HEK293T (cell line): Measurements from ENCODE around the gene FLII.

Experiments used
- FOXA1 ChIP-seq: fragments of 450-650 bp; IDR thresholded peaks from 2 replicates; pipeline ENCODE4 v1.6.1; 2016; ENCODE audit warnings: mild to moderate bottlenecking
- FOXM1 ChIP-seq: fragments of 450-650 bp; IDR thresholded peaks from 2 replicates; pipeline ENCODE4 v1.6.1; 2017; ENCODE audit warnings: mild to moderate bottlenecking, borderline replicate concordance
- L3MBTL2 ChIP-seq: fragments of 450-650 bp; conservative IDR thresholded peaks from 2 replicates; pipeline ENCODE4 v1.6.1; 2016; ENCODE audit warnings: mild to moderate bottlenecking
- LEF1 ChIP-seq: fragments of 450-650 bp; IDR thresholded peaks from 2 replicates; pipeline ENCODE4 v1.6.1; 2017; ENCODE audit warnings: mild to moderate bottlenecking, borderline replicate concordance
- SP1 ChIP-seq: fragments of 450-650 bp; IDR thresholded peaks from 2 replicates; pipeline ENCODE4 v1.6.1; 2017
- SUZ12 ChIP-seq: fragments of 450-650 bp; IDR thresholded peaks from 2 replicates; pipeline ENCODE4 v1.6.1; 2016; ENCODE audit warnings: mild to moderate bottlenecking

DNA sequence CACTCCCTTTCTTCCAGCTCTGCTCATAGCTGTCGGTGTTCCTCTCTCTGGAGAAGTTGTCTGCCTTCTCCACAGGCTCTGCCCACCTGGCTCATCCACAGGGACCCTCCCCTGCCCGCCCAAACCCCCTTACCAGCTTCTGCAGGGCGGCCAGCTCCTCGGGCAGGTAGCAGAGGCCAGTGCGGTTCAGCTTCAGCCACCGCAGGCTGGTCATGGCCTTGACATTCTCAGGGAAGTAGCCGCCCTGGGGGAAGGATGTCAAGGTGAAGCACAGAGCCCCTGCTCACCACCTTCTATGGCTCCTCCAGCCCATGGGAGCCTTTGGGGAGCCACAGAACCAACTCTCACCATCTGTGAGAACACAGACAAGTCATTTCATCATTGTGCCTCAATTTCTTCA, 1.8 kb downstream of the FLII start:
- no peak for TF ChIP-seq FOXA1
- no peak for TF ChIP-seq FOXM1
- no peak for TF ChIP-seq LEF1
- TF ChIP-seq SUZ12, result no peak
- no peak for TF ChIP-seq SP1
- TF ChIP-seq L3MBTL2, result no peak
